Esophagus muscularis mucosa (tissue), 4 donors: Measurements from ENCODE around the gene UPF3A. TPM values are rescaled to one million over a fixed set of nuclear protein-coding genes. Genes with fewer than 3 reads are reported as not detected.

Experiments
- DNase-seq: peaks from one replicate; pipeline ENCODE4 v3.0.0-alpha.2; 2017; ENCODE audit errors: extremely low spot score
- H3K27ac ChIP-seq, 4 donors: fragments of 200-600 bp; sonication (generic); replicated peaks in 1 of 4; 1 replicate in 3 of 4; 2 replicates in 1 of 4; pipeline ENCODE4 v1.5.1; 2016 to 2019; ENCODE audit warnings: mild to moderate bottlenecking in 1 of 4
- H3K27me3 ChIP-seq, 4 donors: fragments of 200-600 bp; sonication (generic); one replicate each; pipeline versions ENCODE4 v1.5.1 to v1.6.0; 2016 to 2019
- H3K36me3 ChIP-seq, 4 donors: fragments of 200-600 bp; sonication (generic); one replicate each; pipeline ENCODE4 v1.5.1; 2016 to 2019
- H3K4me1 ChIP-seq, 4 donors: fragments of 200-600 bp; sonication (generic); one replicate each; pipeline ENCODE4 v1.5.1; 2016 to 2019
- H3K4me3 ChIP-seq, 4 donors: fragments of 200-600 bp; sonication (generic); 1 replicate in 2 of 4; 2 replicates in 2 of 4; pipeline ENCODE4 v1.5.1; 2016 to 2019; ENCODE audit warnings: mild to moderate bottlenecking in 4 of 4, moderate library complexity in 1 of 4
- H3K9me3 ChIP-seq, 4 donors: fragments of 200-600 bp; sonication (generic); 1 replicate in 3 of 4; 2 replicates in 1 of 4; pipeline ENCODE4 v1.5.1; 2016 to 2019
- EP300 ChIP-seq: sonication (generic); formaldehyde crosslinking; IDR thresholded peaks from one replicate; pipeline ENCODE4 v1.6.1; 2017; ENCODE audit warnings: antibody characterized with exemption
- POLR2A ChIP-seq: fragments of 450-650 bp; IDR thresholded peaks from one replicate; pipeline ENCODE4 v1.6.1; 2017; ENCODE audit warnings: antibody characterized with exemption, moderate library complexity, mild to moderate bottlenecking, low read depth
- POLR2AphosphoS5 ChIP-seq, 2 donors: sonication (generic); formaldehyde crosslinking; IDR thresholded peaks; one replicate each; pipeline ENCODE4 v1.6.1; 2017; ENCODE audit warnings: antibody characterized with exemption in 2 of 2
- WGBS: methylation state at CpG from one replicate; pipeline ENCODE4 v1.1.5; 2018; 5-methylcytosine and 5-hydroxymethylcytosine counted together
- intact Hi-C: fragments of 100-400 bp; cut with DNase I; formaldehyde crosslinking; loops from one replicate; pipeline ENCODE4 v1.15.1; 2023
- total RNA-seq, 4 donors: library from RNA; depleted of rRNA; stranded (reverse); fragments of >200 nt; gene quantifications; one replicate each; pipeline versions ENCODE4 v1.1.0 to v1.2.1, GENCODE V29; 2016
- TF ChIP-seq, protein P1 (sequence below), 3 experiments: fragments of 200-600 bp in 2 of 3; fragments of 450-650 bp in 1 of 3; sonication (generic) in 2 of 3; IDR thresholded peaks; one replicate each; pipeline ENCODE4 v1.5.1; 2017 to 2019; ENCODE audit warnings: antibody characterized with exemption in 3 of 3, mild to moderate bottlenecking in 2 of 3, moderate library complexity in 1 of 3

The UPF3A gene
- total RNA-seq, 4 donors from 2014 or later, result 25.2 to 43.2 (median 35.6) TPM

DNA sequence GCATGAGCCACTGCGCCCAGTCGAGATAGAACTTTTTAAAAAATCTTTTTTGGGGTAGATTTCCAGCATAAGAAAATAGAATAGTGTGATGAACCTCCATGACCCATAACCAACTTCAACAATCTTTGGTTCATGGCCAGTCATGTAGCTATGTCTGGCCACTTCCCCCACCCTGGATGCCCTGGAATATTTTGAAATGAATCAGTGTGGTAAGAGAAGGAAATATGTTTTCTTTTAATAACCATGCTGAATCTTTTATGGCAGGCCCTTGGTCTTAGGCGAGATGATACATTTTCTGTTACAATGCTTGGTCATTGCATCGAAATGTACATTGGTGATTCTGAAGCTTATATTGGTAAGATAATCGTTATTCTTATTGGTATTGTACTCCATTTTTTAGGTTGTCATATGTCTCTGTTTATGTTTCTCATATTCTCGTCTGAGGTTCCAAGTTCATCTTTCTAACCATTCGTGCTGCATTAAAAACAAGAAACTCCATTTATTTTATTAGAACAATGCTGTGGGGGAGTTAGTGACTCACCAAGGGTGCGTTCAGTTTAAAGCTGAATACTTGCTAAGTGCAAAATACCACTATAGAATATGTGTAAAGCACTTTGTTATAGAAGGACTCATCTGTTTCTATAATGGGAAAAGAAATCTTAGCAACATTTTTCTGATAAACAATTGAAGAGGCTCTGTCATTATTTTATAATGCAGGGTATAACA is 16.4 kb upstream of the UPF3A start:
- intact Hi-C loops, result no loop called here
- no peak overlapping the region for H3K27ac ChIP-seq
- TF ChIP-seq, protein P1, sequence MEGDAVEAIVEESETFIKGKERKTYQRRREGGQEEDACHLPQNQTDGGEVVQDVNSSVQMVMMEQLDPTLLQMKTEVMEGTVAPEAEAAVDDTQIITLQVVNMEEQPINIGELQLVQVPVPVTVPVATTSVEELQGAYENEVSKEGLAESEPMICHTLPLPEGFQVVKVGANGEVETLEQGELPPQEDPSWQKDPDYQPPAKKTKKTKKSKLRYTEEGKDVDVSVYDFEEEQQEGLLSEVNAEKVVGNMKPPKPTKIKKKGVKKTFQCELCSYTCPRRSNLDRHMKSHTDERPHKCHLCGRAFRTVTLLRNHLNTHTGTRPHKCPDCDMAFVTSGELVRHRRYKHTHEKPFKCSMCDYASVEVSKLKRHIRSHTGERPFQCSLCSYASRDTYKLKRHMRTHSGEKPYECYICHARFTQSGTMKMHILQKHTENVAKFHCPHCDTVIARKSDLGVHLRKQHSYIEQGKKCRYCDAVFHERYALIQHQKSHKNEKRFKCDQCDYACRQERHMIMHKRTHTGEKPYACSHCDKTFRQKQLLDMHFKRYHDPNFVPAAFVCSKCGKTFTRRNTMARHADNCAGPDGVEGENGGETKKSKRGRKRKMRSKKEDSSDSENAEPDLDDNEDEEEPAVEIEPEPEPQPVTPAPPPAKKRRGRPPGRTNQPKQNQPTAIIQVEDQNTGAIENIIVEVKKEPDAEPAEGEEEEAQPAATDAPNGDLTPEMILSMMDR (IDR thresholded peaks at IDR 0.05), result no peak
- TF ChIP-seq EP300, result no peak
- TF ChIP-seq POLR2AphosphoS5 (IDR thresholded peaks at IDR 0.05), result no peak
- TF ChIP-seq POLR2A, result no peak
- no peaks in the 10 kb centered on the region for H3K4me1 ChIP-seq
- H3K9me3 ChIP-seq, result no peaks in the 10 kb centered on the region
- peaks cover 71 to 100% (median 96%) of the 10 kb centered on the region in 4 donors for H3K36me3 ChIP-seq
- H3K27me3 ChIP-seq, result no peaks in the 10 kb centered on the region
- no peak for DNase-seq
- H3K4me3 ChIP-seq, result no peak overlapping the region
- 87% methylated on average over 8 of the region's 8 CpGs for WGBS

DNA sequence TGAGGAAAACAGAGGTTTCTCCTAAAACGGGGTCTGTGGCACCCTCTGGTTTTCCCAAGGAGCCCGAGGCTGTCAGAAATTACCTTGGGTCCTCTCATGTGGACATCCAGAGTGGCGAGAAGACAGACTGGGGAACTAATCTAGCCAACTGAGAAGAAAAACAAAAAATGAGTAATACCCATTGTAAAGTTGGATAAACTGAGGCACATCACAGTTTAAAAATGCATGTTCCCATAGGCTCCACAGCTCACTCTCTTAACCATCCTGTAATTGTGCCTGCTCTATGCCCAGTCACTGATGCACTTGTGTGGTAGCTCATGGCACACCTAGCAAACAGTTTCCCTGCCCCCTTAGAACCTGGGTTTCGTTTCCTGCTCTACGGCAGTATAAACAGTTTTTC is 15.2 kb upstream of the UPF3A start:
- no peak overlapping the region for H3K4me3 ChIP-seq
- peaks cover 60 to 94% (median 90%) of the 10 kb centered on the region in 4 donors for H3K36me3 ChIP-seq
- H3K27ac ChIP-seq, result no peak overlapping the region
- TF ChIP-seq POLR2AphosphoS5 (IDR thresholded peaks at IDR 0.05), result no peak
- TF ChIP-seq, protein P1 (IDR thresholded peaks at IDR 0.05), result no peak
- no peak for TF ChIP-seq POLR2A
- TF ChIP-seq EP300, result no peak
- intact Hi-C loops, result no loop called here
- H3K27me3 ChIP-seq, result no peaks in the 10 kb centered on the region
- H3K9me3 ChIP-seq, result no peaks in the 10 kb centered on the region
- H3K4me1 ChIP-seq, result no peaks in the 10 kb centered on the region
- 93% methylated on average over 5 of the region's 5 CpGs for WGBS
- no peak for DNase-seq

DNA sequence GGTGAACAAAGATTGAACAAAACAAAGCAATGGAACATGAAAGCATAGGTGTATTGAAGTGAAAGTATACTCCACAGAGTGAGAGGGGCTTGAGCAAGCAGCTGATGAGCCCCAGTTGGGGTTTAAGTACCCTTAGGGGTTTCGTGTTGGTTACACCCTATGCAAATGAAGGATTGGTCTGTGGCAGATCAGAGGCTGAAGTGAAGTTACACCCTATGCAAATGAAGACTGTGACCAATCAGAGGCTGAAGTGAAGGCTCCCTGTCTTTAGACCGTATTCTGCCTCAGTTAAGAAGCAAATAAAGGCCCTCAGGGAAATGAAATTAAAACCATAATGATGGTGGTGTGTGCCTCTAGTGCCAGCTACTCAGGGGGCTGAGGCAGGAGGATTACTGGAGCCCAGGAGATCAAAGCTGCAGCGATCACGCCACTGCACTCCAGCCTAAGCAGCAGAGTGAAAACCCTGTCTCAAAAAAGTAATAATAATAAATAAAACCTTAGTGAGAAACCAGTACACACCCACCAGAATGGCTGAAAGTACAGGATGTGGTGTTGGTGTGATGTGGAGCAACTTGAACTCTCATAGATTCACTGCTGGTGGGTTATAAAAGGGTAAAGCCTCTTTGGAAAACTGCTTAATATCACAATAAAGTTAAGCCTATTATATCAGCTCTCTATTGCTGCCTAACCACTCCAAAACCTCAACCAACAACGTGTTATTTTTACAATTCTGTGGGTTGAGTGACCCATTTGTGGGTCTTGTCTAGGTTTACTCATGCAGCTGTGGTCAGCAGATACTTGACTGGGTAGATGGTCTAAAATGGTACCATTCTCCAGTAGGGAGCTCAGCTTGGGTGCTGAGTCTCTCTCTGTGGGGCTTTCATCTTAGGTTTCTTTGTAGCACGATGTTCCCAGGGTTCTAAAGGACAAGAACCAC is 12.8 kb upstream of the UPF3A start:
- H3K27ac ChIP-seq, result no peak overlapping the region
- peaks cover 58 to 93% (median 87%) of the 10 kb centered on the region in 4 donors for H3K36me3 ChIP-seq
- H3K4me3 ChIP-seq, result no peak overlapping the region
- no peaks in the 10 kb centered on the region for H3K4me1 ChIP-seq
- WGBS, result 94% methylated on average over 6 of the region's 6 CpGs
- no peaks in the 10 kb centered on the region for H3K27me3 ChIP-seq
- intact Hi-C loops, result no loop called here
- no peaks in the 10 kb centered on the region for H3K9me3 ChIP-seq
- no peak for DNase-seq
- TF ChIP-seq POLR2A, result no peak
- TF ChIP-seq EP300, result no peak
- no peak for TF ChIP-seq POLR2AphosphoS5 (IDR thresholded peaks at IDR 0.05)

DNA sequence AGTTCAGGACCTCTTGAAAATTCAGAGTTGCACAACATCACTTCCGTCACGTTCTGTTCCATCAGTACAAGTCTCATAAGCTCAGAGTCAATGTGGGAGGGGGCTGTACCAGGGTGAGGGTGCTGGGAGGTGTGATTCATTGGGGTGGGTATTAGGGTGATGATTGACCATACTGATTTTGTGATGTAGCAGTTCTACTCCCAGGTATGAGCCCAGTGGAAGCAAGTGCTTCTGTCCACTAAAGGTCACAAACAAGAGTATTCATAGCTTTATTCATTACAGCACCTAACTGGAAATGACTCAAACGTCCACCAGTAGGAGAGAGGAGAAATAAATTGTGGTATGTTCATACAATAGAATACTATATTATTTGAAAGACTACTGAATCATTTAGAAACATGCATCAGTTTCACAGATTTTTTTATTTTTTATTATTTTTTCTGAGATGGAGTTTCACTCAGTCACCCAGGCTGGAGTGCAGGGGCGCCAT is 12.1 kb upstream of the UPF3A start:
- Histone ChIP-seq H3K27ac (no peak overlapping the region), H3K4me1 (no peaks in the 10 kb centered on the region), H3K4me3 (no peak overlapping the region), H3K36me3 (peaks cover 51 to 92% (median 85%) of the 10 kb centered on the region in 4 donors), H3K27me3 (no peaks in the 10 kb centered on the region), H3K9me3 (no peaks in the 10 kb centered on the region)
- intact Hi-C loops, result no loop called here
- no peak for DNase-seq
- TF ChIP-seq POLR2A, result no peak
- TF ChIP-seq, protein P1 (IDR thresholded peaks at IDR 0.05), result no peak
- no peak for TF ChIP-seq POLR2AphosphoS5 (IDR thresholded peaks at IDR 0.05)
- no peak for TF ChIP-seq EP300
- 86% methylated on average over 4 of the region's 4 CpGs for WGBS

DNA sequence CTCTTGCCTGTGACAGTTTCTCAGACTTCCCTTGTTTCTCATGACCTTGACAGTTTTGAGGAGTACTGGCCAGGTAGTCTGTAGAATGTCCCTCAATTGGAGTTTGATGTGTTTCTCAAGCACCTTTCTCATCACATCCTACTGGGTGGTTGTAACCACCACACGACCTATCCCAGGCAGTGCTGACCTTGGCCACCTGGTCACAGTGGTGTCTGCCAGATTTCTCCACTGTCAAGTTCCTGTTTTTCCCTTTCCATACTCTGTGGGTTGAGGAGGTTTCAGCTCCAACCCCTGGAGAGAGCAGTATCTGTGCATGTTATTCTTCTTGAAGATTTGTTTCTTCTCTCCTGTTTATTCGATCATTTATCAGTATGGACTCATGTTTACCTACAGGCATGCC is 8.4 kb upstream of the UPF3A start:
- no peaks in the 10 kb centered on the region for H3K9me3 ChIP-seq
- 82% methylated on average over 2 of the region's 2 CpGs for WGBS
- no peaks in the 10 kb centered on the region for H3K27me3 ChIP-seq
- H3K27ac ChIP-seq, result no peak overlapping the region
- TF ChIP-seq POLR2AphosphoS5 (IDR thresholded peaks at IDR 0.05), result no peak
- TF ChIP-seq, protein P1 (IDR thresholded peaks at IDR 0.05), result no peak
- DNase-seq, result no peak
- peaks cover 26 to 82% (median 68%) of the 10 kb centered on the region in 4 donors for H3K36me3 ChIP-seq
- intact Hi-C loops, result no loop called here
- H3K4me3 ChIP-seq, result no peak overlapping the region
- no peaks in the 10 kb centered on the region for H3K4me1 ChIP-seq
